ENCODE measurements around the gene RNF222. TPM values are rescaled to one million over a fixed set of nuclear protein-coding genes. Genes with fewer than 3 reads are reported as not detected.
"Not testable (repeated sequence)": the region's sequence is repeated elsewhere in the genome, so short reads cannot be mapped to it uniquely, and the experiment has no call there.

The RNF222 gene
- polyA plus RNA-seq, 1 donor: 0.07 TPM

DNA sequence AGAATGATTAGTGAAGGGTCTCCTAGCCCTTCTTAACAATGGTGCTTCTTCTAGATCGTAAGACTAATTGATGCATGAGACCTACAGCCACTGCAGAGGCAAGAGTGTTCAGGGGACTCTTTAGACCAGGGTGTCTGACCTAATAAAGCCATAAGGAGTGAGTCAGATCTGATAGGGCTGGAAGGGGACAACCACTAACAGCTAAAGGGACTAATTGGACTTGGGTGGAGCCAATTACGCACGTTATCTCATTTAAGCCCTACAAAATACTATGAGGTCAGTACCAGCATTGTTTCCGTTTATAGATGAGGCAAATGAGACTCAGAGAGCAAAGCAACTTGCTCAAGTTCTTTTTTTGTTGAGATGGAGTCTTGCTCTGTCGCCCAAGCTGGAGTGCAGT, 14.5 kb upstream of the RNF222 start:
- no peak for DNase-seq

- no peak for DNase-seq
These were observed 13.2 kb upstream of the RNF222 start for GRCh38 chr17:8410883-8411238.

GRCh38 chr17:8409966-8410882, 12.6 kb upstream of the RNF222 start:
- peak; percentile 90 for DNase-seq

GRCh38 chr17:8408371-8408770, 10.7 kb upstream of the RNF222 start:
- DNase-seq: no peak

- no peak for DNase-seq
These were observed 8.5 kb upstream of the RNF222 start for GRCh38 chr17:8406174-8406573.

- no peak for DNase-seq
These were observed 7.9 kb upstream of the RNF222 start for GRCh38 chr17:8405499-8406016.

DNA sequence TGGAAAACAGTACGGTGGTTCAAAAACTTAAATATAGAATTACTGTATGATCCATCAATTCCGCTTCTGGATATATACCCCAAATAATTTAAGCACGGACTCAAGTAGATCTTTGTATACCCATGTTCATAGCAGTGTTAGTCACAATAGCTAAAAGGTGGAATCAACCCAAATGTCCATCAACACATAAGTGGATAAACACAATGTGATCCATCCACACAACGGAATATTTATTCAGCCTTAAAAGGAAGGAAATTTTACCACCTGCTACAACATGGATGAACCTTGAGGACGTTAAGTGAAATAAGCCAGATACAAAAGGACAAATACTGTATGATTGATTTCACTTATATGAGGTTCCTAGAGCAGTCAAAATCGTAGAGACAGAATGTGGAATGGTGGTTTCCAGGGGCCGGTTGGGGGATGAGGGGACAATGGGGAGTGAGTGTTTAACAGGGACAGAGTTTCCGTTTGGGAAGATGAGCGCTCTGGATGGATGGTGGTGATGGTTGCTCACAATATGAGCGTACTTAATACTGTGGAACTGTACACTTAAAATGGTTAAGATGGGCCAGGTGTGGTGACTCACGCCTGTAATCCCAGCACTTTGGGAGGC, 5.4 kb upstream of the RNF222 start:
- no peak for DNase-seq

DNA sequence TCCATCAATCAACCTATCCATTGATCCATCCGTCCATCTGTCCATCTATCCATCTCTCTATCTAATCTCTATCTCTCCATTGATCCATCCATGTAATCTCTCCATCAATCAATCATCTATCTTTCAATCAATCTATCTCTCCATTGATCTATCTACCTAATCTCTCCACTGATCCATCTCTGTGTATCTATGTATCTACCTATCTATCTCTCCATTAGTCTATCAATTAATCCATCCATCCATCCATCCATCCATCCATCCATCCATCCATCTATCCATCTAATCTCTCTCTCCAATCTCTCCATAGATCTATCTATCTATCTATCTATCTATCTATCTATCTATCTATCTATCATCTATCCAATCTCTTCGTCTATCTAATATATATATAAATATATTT, 3.5 kb upstream of the RNF222 start:
- DNase-seq: no peak

GRCh38 chr17:8398980-8399379, 1.4 kb upstream of the RNF222 start:
- no peak for DNase-seq

- not testable (repeated sequence) for DNase-seq
These were observed 3.1 kb downstream of the RNF222 start for GRCh38 chr17:8394497-8394896.

- no peak for DNase-seq
These were observed 4.0 kb downstream of the RNF222 start for GRCh38 chr17:8393470-8394231.

- no peak for DNase-seq
These were observed 4.8 kb downstream of the RNF222 start for GRCh38 chr17:8392674-8393469.

DNA sequence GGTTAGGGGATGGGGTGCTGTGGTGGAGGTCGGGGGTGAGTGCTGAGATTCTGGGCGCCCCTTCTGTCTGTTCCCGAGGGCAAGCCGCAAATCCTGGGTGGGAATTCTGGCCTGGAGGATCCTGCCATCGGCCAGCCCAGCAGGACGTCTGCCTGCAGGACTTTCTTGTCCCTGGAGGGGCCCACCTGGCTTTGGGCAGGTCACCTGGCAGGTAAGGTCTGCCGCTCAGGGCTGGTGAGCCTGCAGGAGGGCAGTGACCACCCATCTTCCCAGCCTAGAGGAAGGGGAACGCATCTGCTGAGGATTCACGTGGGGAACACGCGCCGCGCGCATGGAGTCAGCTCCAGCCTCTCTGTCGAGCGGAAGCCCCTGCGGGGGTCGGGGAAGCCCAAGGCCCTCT, 5.4 kb downstream of the RNF222 start:
- no peak for DNase-seq

DNA sequence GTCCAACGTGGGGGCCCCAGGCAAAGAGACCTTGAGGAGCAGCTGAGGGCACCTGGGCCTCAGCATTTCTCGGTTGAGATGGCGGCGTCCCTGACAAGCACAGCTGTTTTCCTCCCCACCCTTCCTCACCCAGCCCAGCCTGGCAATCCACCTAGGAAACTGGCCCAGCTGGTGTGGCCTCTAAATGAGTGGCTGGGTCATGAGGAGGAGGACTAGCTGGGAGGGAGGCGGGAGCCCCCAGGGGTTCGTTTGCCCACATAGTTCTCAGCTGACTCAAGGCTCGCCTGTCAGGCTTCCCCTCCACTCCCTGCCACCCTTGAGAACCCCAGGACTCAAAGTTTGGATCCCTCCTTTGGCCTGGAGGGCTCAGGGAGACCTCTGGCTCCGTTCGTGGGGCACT, 5.9 kb downstream of the RNF222 start:
- no peak for DNase-seq

GRCh38 chr17:8387914-8388651, 9.5 kb downstream of the RNF222 start:
- no peak for DNase-seq

- DNase-seq: no peak
These were observed 10.8 kb downstream of the RNF222 start for GRCh38 chr17:8386841-8387240.

GRCh38 chr17:8384801-8385378, 12.7 kb downstream of the RNF222 start:
- no peak for DNase-seq

- peak; percentile 99 for DNase-seq
These were observed 14.3 kb downstream of the RNF222 start, which contains the start of gene RPL26 for GRCh38 chr17:8383143-8383822. TSS of gene RPL26 (minus strand) at chr17:8383193. CDS start at chr17:8382310, 883 bp downstream.

GRCh38 chr17:8382880-8383142, 14.8 kb downstream of the RNF222 start:
- no peak for DNase-seq
